Measurements from ENCODE around the gene RPL31. TPM values are rescaled to one million over a fixed set of nuclear protein-coding genes. Genes with fewer than 3 reads are reported as not detected.

The RPL31 gene
- total RNA-seq, 1 donor from 2014 or later = 1,076 TPM

Other genes starting within 250 kb of the RPL31 start
- 32.1 TPM for gene NPAS2, start 182.2 kb upstream of the RPL31 start, total RNA-seq
- 21.3 TPM for gene TBC1D8, start 149.1 kb downstream of the RPL31 start, total RNA-seq